ENCODE results near the gene EIF4E2.

GRCh38 chr2:232523682-232524597, 26.5 kb upstream of the EIF4E2 start:
- TF ChIP-seq CTCF (IDR thresholded peaks at IDR 0.05; ENCODE audit: poor library complexity), result peak; percentile 41
- TF ChIP-seq EZH2 (IDR thresholded peaks at IDR 0.05; ENCODE audit: borderline replicate concordance), result peak; percentile 76

Measured in hepatocyte (in vitro differentiated cells).